Measurements from ENCODE around the gene FUBP1. TPM values are rescaled to one million over a fixed set of nuclear protein-coding genes. Genes with fewer than 3 reads are reported as not detected.
"Not testable (repeated sequence)": the region's sequence is repeated elsewhere in the genome, so short reads cannot be mapped to it uniquely, and the experiment has no call there.

Gene FUBP1
- total and polyA plus RNA-seq, 10 donors: 52.5 to 196 (median 157) TPM

- Histone ChIP-seq H3K36me3 (no peaks in the 10 kb centered on the region), H3K9me3 (no peaks in the 10 kb centered on the region), H3K4me1 (peaks cover under 1 to 86% (median 29%) of the 10 kb centered on the region in 6 donors), H3K4me3 (peak within 1 kb of the TSS; percentile 30 to 70 (median 46)), H3K27me3 (replicated peaks in 1 of 7) (no peaks in the 10 kb centered on the region), H3K27ac (peak within 1 kb of the TSS; percentile 64 to 93 (median 90))
- TF ChIP-seq, protein P1, sequence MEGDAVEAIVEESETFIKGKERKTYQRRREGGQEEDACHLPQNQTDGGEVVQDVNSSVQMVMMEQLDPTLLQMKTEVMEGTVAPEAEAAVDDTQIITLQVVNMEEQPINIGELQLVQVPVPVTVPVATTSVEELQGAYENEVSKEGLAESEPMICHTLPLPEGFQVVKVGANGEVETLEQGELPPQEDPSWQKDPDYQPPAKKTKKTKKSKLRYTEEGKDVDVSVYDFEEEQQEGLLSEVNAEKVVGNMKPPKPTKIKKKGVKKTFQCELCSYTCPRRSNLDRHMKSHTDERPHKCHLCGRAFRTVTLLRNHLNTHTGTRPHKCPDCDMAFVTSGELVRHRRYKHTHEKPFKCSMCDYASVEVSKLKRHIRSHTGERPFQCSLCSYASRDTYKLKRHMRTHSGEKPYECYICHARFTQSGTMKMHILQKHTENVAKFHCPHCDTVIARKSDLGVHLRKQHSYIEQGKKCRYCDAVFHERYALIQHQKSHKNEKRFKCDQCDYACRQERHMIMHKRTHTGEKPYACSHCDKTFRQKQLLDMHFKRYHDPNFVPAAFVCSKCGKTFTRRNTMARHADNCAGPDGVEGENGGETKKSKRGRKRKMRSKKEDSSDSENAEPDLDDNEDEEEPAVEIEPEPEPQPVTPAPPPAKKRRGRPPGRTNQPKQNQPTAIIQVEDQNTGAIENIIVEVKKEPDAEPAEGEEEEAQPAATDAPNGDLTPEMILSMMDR (IDR thresholded peaks at IDR 0.05 in 8 of 11, conservative IDR thresholded peaks at IDR 0.05 in 3 of 11): no peak
- TF ChIP-seq POLR2A (IDR thresholded peaks at IDR 0.05): peak; percentile 81 to 99 (median 88)
- TF ChIP-seq POLR2AphosphoS5 (IDR thresholded peaks at IDR 0.05): peak in 2 of 3 donors; percentile 13 to 95
- 1 to 2% (median 1%) methylated on average over 12 of the region's 12 CpGs for WGBS, 5 donors
- DNase-seq: no peak
- intact Hi-C loops (cut with DNase I; ENCODE audit: low total_unique reads): no loop called here
Observed at GRCh38 chr1:78004719-78005447, 26.0 kb upstream of the FUBP1 start, which contains the start of gene DNAJB4. Gene DNAJB4 (plus strand): TSS chr1:78004939. CDS start chr1:78005111, 172 bp downstream.

DNA sequence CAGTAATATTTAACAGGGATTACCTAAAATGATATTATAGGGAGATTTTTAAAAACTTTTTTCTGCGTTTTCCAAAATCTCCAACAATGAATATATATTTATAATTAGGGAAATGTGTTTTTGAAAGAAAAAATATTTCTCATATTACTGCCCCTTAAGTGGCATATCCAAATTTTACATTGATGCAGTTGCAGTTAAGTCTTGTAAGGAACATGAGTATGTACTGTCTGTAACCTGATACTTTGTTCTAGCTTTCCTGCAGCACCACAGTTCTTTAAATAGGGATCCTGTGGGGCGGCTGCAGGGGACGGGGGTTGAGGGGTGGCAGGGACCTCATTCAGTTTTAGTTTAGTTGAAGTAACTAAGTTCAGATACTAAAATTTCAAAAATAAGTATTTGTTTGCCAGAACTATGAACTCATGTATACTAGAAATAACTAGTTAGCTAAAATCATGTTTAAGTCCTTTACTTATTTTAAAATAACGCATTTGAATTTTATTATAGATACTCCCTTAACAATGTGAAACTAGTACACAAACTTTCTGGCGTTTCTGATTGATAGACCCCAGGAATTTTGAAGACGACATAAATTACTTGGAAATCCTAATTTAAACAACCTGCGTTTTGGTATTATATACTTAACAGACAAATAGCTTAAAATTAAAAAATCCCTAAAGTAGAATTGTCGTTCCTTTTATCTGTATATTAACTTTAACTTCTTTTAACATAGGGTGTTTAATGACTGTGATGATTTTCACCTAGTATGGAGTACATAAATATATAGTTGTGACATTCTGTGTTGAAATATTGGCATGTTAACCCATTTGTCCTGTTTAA, 25.2 kb upstream of the FUBP1 start:
- Histone ChIP-seq H3K36me3 (no peaks in the 10 kb centered on the region), H3K9me3 (no peaks in the 10 kb centered on the region), H3K4me1 (peaks cover 0 to 79% (median 29%) of the 10 kb centered on the region in 6 donors), H3K4me3 (peak overlapping the region; percentile 4 to 70 (median 42)), H3K27ac (peak overlapping the region; percentile 64 to 93 (median 90)), H3K27me3 (replicated peaks in 1 of 7) (no peaks in the 10 kb centered on the region)
- intact Hi-C loops (cut with DNase I; ENCODE audit: low total_unique reads): no loop called here
- TF ChIP-seq, protein P1 (IDR thresholded peaks at IDR 0.05 in 8 of 11, conservative IDR thresholded peaks at IDR 0.05 in 3 of 11): no peak
- TF ChIP-seq POLR2AphosphoS5 (IDR thresholded peaks at IDR 0.05): peak in 1 of 3 donors; percentile 56
- WGBS, 5 donors: 4 to 6% (median 5%) methylated on average over 8 of the region's 8 CpGs
- peak; percentile 78 for DNase-seq

DNA sequence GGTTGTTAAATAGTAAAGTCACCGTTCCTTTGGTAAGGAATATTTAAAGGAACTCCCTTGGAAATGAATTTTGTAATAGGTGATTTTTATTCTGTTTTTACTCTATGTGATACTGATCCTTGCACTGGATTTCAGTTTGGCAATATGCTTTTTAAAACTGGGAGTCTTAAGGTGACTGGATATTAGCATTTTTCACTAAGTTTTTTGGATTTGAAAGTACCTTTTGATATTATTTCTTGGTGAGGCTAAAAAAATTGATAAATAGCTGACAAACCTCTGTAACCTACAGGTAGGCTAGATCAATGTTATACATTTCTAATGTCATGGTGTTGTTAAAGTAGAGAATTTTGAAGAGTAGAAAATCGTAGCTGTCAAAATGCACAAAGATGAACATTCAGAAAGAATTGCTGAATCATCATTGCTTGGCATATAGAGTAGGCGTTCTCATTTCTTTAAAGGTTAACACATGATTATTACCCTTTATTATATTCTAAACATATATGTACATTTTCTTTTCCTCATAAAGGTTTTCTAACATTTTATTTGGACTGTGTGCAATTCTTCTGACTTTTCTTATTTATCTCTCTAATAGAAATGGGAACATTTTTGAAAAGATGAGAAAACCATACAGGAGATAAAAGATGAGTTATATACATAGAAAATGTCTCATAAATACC, 24.3 kb upstream of the FUBP1 start:
- Histone ChIP-seq H3K27ac (peak overlapping the region; percentile 64 to 93 (median 90)), H3K36me3 (no peaks in the 10 kb centered on the region), H3K4me1 (peaks cover 0 to 74% (median 29%) of the 10 kb centered on the region in 6 donors), H3K9me3 (no peaks in the 10 kb centered on the region), H3K27me3 (replicated peaks in 1 of 7) (no peaks in the 10 kb centered on the region), H3K4me3 (peak overlapping the region in 2 of 8 donors; percentile 54 to 70)
- intact Hi-C loops (cut with DNase I; ENCODE audit: low total_unique reads): no loop called here
- DNase-seq: no peak
- 16 to 22% (median 20%) methylated on average over 3 of the region's 3 CpGs for WGBS, 5 donors
- no peak for TF ChIP-seq POLR2AphosphoS5 (IDR thresholded peaks at IDR 0.05)
- TF ChIP-seq, protein P1 (IDR thresholded peaks at IDR 0.05 in 8 of 11, conservative IDR thresholded peaks at IDR 0.05 in 3 of 11): no peak
- TF ChIP-seq POLR2A (IDR thresholded peaks at IDR 0.05): no peak

- H3K27me3 ChIP-seq (replicated peaks in 1 of 7); intact Hi-C loops (cut with DNase I; ENCODE audit: low total_unique reads); H3K9me3 ChIP-seq; DNase-seq; H3K36me3 ChIP-seq; H3K4me3 ChIP-seq: not testable (repeated sequence)
- Histone ChIP-seq H3K27ac (peak overlapping the region in 3 of 8 donors; percentile 20 to 56 (median 28)), H3K4me1 (peaks cover 0 to 47% (median 16%) of the 10 kb centered on the region in 6 donors)
- 90 to 97% (median 91%) methylated on average over 11 of the region's 11 CpGs for WGBS, 5 donors
Observed at GRCh38 chr1:78000536-78000935, 21.7 kb upstream of the FUBP1 start.

Measured in spleen (tissue), 11 donors.